GM06990 (cell line): ENCODE measurements around the gene SSC5D.

ENCODE experiments used
- DNase-seq: peaks from one replicate; pipeline ENCODE4 v3.0.0-alpha.2; 2011; ENCODE audit not compliant: insufficient read length; ENCODE audit errors: extremely low read depth
- H3K27me3 ChIP-seq: replicated peaks from 2 replicates; pipeline ENCODE4 v1.6.0; 2011; ENCODE audit warnings: low read length; ENCODE audit not compliant: control insufficient read depth, insufficient read depth
- H3K36me3 ChIP-seq: 2 replicates; pipeline ENCODE4 v1.5.1; 2011; ENCODE audit warnings: low read length; ENCODE audit not compliant: control insufficient read depth, insufficient read depth
- H3K4me3 ChIP-seq: replicated peaks from 2 replicates; pipeline ENCODE4 v1.5.1; 2011; ENCODE audit warnings: low read depth, mild to moderate bottlenecking, control low read depth, low read length
- CTCF ChIP-seq: IDR thresholded peaks from 2 replicates; pipeline ENCODE4 v1.5.1; 2011; ENCODE audit warnings: low read length, control low read depth, mild to moderate bottlenecking, inconsistent platforms; ENCODE audit not compliant: insufficient read depth, poor library complexity, severe bottlenecking

Gene SSC5D

GRCh38 chr19:55508120-55508519 is 19.9 kb downstream of the SSC5D start:
- no peak overlapping the region for H3K4me3 ChIP-seq
- DNase-seq = no peak
- H3K36me3 ChIP-seq = no peaks in the 10 kb centered on the region
- peaks cover 2% of the 10 kb centered on the region for H3K27me3 ChIP-seq
- no peak for TF ChIP-seq CTCF

DNA sequence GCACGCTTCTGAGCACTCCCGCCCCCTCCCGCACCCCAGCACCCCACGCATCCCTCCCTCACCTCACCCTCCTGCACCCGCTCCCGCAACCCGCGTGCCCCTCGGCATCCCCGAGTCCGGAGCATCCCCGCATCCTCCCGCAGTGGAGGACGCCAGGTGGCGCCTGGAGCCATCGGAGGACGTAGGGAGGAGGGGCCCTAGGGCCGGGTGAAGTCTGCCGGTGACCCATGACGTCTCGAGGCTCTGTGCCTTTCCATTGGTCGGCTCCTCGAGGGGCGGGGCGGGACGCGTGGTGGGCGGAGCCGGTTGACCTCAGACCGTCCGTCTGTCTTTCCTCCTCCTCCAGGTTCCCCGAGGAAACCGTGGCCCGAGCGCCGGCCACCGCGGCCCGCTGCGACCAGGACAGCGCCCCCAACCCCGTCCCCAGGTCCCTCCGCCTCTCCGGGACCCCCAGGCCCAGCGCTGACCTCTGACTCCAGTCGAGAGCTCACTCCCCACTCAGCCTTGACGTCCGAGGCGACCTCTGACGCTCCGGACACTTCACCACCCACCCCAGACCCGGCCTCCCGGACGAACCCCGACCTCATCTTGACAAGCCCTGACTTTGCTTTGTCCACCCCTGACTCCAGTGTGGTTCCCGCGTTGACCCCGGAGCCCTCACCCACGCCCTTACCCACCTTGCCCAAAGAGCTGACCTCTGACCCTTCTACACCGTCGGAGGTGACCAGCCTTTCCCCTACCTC is 28.8 kb downstream of the SSC5D start:
- H3K27me3 ChIP-seq = no peaks in the 10 kb centered on the region
- DNase-seq = peak; percentile 93
- H3K4me3 ChIP-seq = peak overlapping the region; percentile 58
- no peaks in the 10 kb centered on the region for H3K36me3 ChIP-seq
- TF ChIP-seq CTCF = peak; percentile 93

DNA sequence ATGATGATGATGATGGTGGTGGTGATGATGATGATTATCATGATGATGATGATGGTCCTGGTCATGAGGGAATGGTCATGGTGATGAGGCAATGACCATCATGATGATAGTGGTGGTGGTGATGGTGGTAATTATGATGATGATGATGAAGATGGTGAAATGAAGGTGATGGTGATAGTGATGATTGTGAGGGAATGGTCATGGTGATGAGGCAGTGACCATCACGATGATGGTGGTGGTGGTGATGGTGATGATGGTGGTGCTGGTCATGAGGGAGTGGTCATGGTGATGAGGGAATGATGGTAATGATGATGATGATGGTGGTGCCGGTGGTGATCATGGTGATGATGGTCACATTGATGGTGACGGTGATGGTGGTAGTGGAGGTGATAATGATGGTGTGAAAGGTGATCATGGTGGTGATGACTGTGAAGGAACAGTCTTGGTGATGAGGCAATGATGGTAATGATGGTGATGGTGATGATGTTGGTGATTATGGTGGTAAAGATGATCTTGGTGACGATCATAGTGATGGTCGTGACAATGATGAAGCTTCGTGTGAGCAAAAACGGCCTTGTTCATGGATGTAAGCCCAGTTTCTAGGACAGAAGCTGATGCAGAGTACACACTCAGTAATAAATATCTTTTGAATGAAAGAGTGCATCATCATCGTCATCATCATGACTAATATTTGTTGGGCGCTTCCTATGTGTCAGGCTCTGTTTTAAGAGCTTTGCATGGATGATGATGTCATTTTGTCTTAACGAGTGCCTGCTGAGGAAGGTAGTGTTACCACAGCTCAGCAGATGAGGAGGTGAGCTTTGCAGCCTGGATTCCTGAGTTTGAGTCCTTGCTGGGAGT is 31.4 kb downstream of the SSC5D start:
- Histone ChIP-seq H3K4me3 (no peak overlapping the region), H3K36me3 (no peaks in the 10 kb centered on the region), H3K27me3 (no peaks in the 10 kb centered on the region)
- TF ChIP-seq CTCF = no peak
- DNase-seq = no peak

- Histone ChIP-seq H3K4me3 (no peak overlapping the region), H3K27me3 (no peaks in the 10 kb centered on the region), H3K36me3 (no peaks in the 10 kb centered on the region)
- no peak for DNase-seq
- no peak for TF ChIP-seq CTCF
Measured at GRCh38 chr19:55520691-55521292, 32.6 kb downstream of the SSC5D start.

- Histone ChIP-seq H3K4me3 (no peak overlapping the region), H3K27me3 (no peaks in the 10 kb centered on the region), H3K36me3 (no peaks in the 10 kb centered on the region)
- no peak for TF ChIP-seq CTCF
- no peak for DNase-seq
Measured at GRCh38 chr19:55525289-55526101, 37.3 kb downstream of the SSC5D start.
